H1 (cell line): Measurements from ENCODE around the gene CELF4. TPM values are rescaled to one million over a fixed set of nuclear protein-coding genes. Genes with fewer than 3 reads are reported as not detected.
A peak's percentile ranks its signal among the peaks of the same experiment; 100 is the strongest.

Experiments used
- CTCF ChIA-PET: fragments of 300-600 bp; sonication (Branson Sonifier 250); formaldehyde crosslinking; loops from one replicate; lab custom pipeline; 2021; ENCODE audit not compliant: partially characterized antibody; lab: Charles Lee
- POLR2A ChIA-PET: fragments of 300-600 bp; sonication (Branson Sonifier 250); formaldehyde crosslinking; loops from one replicate; lab custom pipeline; 2021; ENCODE audit warnings: inconsistent platforms; ENCODE audit not compliant: partially characterized antibody; lab: Charles Lee
- DNase-seq, 2 experiments: peaks; one replicate each; pipeline versions ENCODE4 v3.0.0 to v3.0.0-alpha.2; 2010 to 2022; ENCODE audit warnings: low spot score in 2 of 2, low read depth in 1 of 2, mixed read lengths in 1 of 2
- FAIRE-seq: peaks from 2 replicates; lab custom pipeline; 2011; peaks lifted over from hg19 to GRCh38; lab: Jason Lieb, UNC
- H2AFZ ChIP-seq: 2 replicates; pipeline ENCODE4 v1.8.1; 2012; ENCODE audit warnings: low read length, inconsistent platforms
- H2AK5ac ChIP-seq: 2 replicates; pipeline ENCODE4 v1.6.1; 2013; ENCODE audit warnings: low read depth, low read length
- H2BK120ac ChIP-seq: replicated peaks from 2 replicates; pipeline ENCODE3; 2013; ENCODE audit warnings: low read depth, low read length, inconsistent platforms
- H2BK12ac ChIP-seq: 2 replicates; pipeline ENCODE4 v1.6.1; 2013; ENCODE audit warnings: low read depth, low read length
- H2BK15ac ChIP-seq: 2 replicates; pipeline ENCODE4 v1.6.1; 2013; ENCODE audit warnings: low read length
- H2BK20ac ChIP-seq: 2 replicates; pipeline ENCODE4 v1.6.1; 2013; ENCODE audit warnings: low read length
- H2BK5ac ChIP-seq: 2 replicates; pipeline ENCODE4 v1.6.1; 2013; ENCODE audit warnings: low read depth, low read length
- H3K14ac ChIP-seq: 2 replicates; pipeline ENCODE4 v1.6.1; 2013; ENCODE audit warnings: inconsistent platforms; ENCODE audit not compliant: insufficient read length
- H3K18ac ChIP-seq: 2 replicates; pipeline ENCODE4 v1.6.1; 2013; ENCODE audit warnings: low read length; ENCODE audit errors: extremely low read depth
- H3K23ac ChIP-seq: 2 replicates; pipeline ENCODE4 v1.6.1; 2013; ENCODE audit warnings: inconsistent platforms; ENCODE audit not compliant: insufficient read length
- H3K23me2 ChIP-seq: 2 replicates; pipeline ENCODE4 v1.6.1; 2013; ENCODE audit warnings: low read depth, low read length
- H3K27ac ChIP-seq: 2 replicates; pipeline ENCODE4 v1.6.1; 2011; ENCODE audit warnings: low read depth, low read length, inconsistent platforms
- H3K27me3 ChIP-seq, 4 experiments: replicated peaks in 1 of 4; 1 replicate in 1 of 4; 2 replicates in 3 of 4; pipeline versions ENCODE4 v1.6.1 to v1.8.1; 2011 to 2013; ENCODE audit warnings: low read length in 3 of 4, mild to moderate bottlenecking in 3 of 4, inconsistent platforms in 2 of 4, mixed read lengths in 2 of 4, moderate library complexity in 1 of 4; ENCODE audit not compliant: control insufficient read depth in 3 of 4, insufficient read depth in 3 of 4; ENCODE audit errors: extremely low read depth in 1 of 4
- H3K36me3 ChIP-seq, 4 experiments: 2 replicates each; pipeline versions ENCODE4 v1.6.1 to v1.8.1; 2011 to 2013; ENCODE audit warnings: mild to moderate bottlenecking in 4 of 4, low read length in 3 of 4, moderate library complexity in 2 of 4, control low read depth in 1 of 4, inconsistent platforms in 1 of 4; ENCODE audit not compliant: insufficient read depth in 4 of 4, control insufficient read depth in 2 of 4
- H3K4ac ChIP-seq: replicated peaks from 2 replicates; pipeline ENCODE3; 2013; ENCODE audit warnings: low read length, low read depth, mixed read lengths, inconsistent platforms; ENCODE audit not compliant: insufficient read length
- H3K4me1 ChIP-seq, 4 experiments: replicated peaks in 1 of 4; 1 replicate in 1 of 4; 2 replicates in 3 of 4; pipeline versions ENCODE4 v1.6.1 to v1.8.1; 2011 to 2013; ENCODE audit warnings: low read length in 3 of 4, inconsistent platforms in 2 of 4, mixed read lengths in 1 of 4; ENCODE audit not compliant: insufficient read depth in 4 of 4, control insufficient read depth in 3 of 4
- H3K4me2 ChIP-seq, 2 experiments: 2 replicates each; pipeline versions ENCODE4 v1.6.1 to v1.8.1; 2011 to 2013; ENCODE audit warnings: low read depth in 2 of 2, low read length in 2 of 2, control low read depth in 1 of 2, inconsistent platforms in 1 of 2, mild to moderate bottlenecking in 1 of 2; ENCODE audit not compliant: insufficient read depth in 1 of 2
- H3K4me3 ChIP-seq, 4 experiments: fragments of 200-600, 300-600 bp in 1 of 4; sonication (generic), shearing (Covaris generic), sonication (Bioruptor Twin) in 1 of 4; 2 replicates each; pipeline versions ENCODE4 v1.5.1 to v1.8.1; 2011 to 2016; ENCODE audit warnings: low read length in 4 of 4, low read depth in 3 of 4, control low read depth in 2 of 4, inconsistent platforms in 2 of 4, mild to moderate bottlenecking in 2 of 4, mixed read lengths in 1 of 4, moderate library complexity in 1 of 4; ENCODE audit not compliant: insufficient read depth in 2 of 4; ENCODE audit errors: extremely low read depth in 1 of 4
- H3K56ac ChIP-seq: replicated peaks from 2 replicates; pipeline ENCODE3; 2013; ENCODE audit warnings: low read depth, mild to moderate bottlenecking, mixed read lengths, low read length, inconsistent platforms; ENCODE audit not compliant: insufficient read length
- H3K79me1 ChIP-seq: 2 replicates; pipeline ENCODE4 v1.6.1; 2013; ENCODE audit warnings: low read depth, low read length, control low read depth
- H3K79me2 ChIP-seq, 2 experiments: 2 replicates each; pipeline versions ENCODE4 v1.6.1 to v1.8.1; 2012 to 2013; ENCODE audit warnings: low read length in 2 of 2, mild to moderate bottlenecking in 2 of 2, inconsistent platforms in 1 of 2; ENCODE audit not compliant: insufficient read depth in 2 of 2, control insufficient read depth in 1 of 2
- H3K9ac ChIP-seq, 4 experiments: replicated peaks in 1 of 4; 1 replicate in 1 of 4; 2 replicates in 3 of 4; pipeline versions ENCODE4 v1.6.1 to v1.8.1; 2011 to 2013; ENCODE audit warnings: low read depth in 3 of 4, low read length in 3 of 4, control low read depth in 2 of 4, mild to moderate bottlenecking in 2 of 4, moderate library complexity in 2 of 4, inconsistent platforms in 1 of 4; ENCODE audit errors: extremely low read depth in 1 of 4
- H3K9me3 ChIP-seq, 2 experiments: 2 replicates each; pipeline versions ENCODE4 v1.6.1 to v1.8.1; 2012 to 2013; ENCODE audit warnings: mild to moderate bottlenecking in 2 of 2, moderate library complexity in 2 of 2, control low read depth in 1 of 2, inconsistent platforms in 1 of 2, low read depth in 1 of 2, low read length in 1 of 2, mixed read lengths in 1 of 2; ENCODE audit not compliant: insufficient read depth in 2 of 2
- H4K20me1 ChIP-seq, 2 experiments: replicated peaks in 1 of 2; 2 replicates each; pipeline versions ENCODE3 to v1.8.1; 2011 to 2013; ENCODE audit warnings: inconsistent platforms in 2 of 2, low read length in 2 of 2, mild to moderate bottlenecking in 1 of 2; ENCODE audit not compliant: insufficient read depth in 2 of 2, control insufficient read depth in 1 of 2
- H4K5ac ChIP-seq: 2 replicates; pipeline ENCODE4 v1.6.1; 2013; ENCODE audit warnings: low read length, low read depth, mixed read lengths, inconsistent platforms; ENCODE audit not compliant: insufficient read length
- H4K8ac ChIP-seq: 2 replicates; pipeline ENCODE4 v1.8.0; 2013; ENCODE audit warnings: mild to moderate bottlenecking, moderate library complexity, low read length, inconsistent platforms; ENCODE audit not compliant: insufficient read depth; ENCODE audit errors: extremely low read depth
- H4K91ac ChIP-seq: replicated peaks from 2 replicates; pipeline ENCODE3; 2013; ENCODE audit warnings: low read length, mixed read lengths, inconsistent platforms; ENCODE audit not compliant: insufficient read length
- E2F6 ChIP-seq: IDR thresholded peaks from 2 replicates; pipeline ENCODE4 v1.6.1; 2012; ENCODE audit warnings: inconsistent platforms
- GTF2F1 ChIP-seq: IDR thresholded peaks from 2 replicates; pipeline ENCODE4 v1.6.1; 2012; ENCODE audit warnings: low read depth, low read length, improper control_type of control experiment, borderline replicate concordance
- TCF12 ChIP-seq: IDR thresholded peaks from 2 replicates; pipeline ENCODE4 v1.6.1; 2011; ENCODE audit warnings: low read depth, mild to moderate bottlenecking, low read length
- WGBS, 2 experiments: shearing (Covaris generic) in 1 of 2; methylation state at CpG; one replicate each; pipeline versions ENCODE4 v1.1.6 to v1.1.7; 2013 to 2015; ENCODE audit warnings: low lambda C conversion rate in 2 of 2, mixed read lengths in 2 of 2, inconsistent platforms in 1 of 2, low coverage in 1 of 2, missing lambda C conversion rate in 1 of 2; ENCODE audit not compliant: insufficient replicate concordance in 2 of 2, insufficient coverage in 1 of 2, insufficient read length in 1 of 2; ENCODE audit errors: extremely low coverage in 1 of 2, missing lambda C conversion rate in 1 of 2; 5-methylcytosine and 5-hydroxymethylcytosine counted together
- polyA plus RNA-seq, 7 experiments: library from polyadenylated mRNA; depleted of rRNA in 3 of 7; stranded (reverse) in 5 of 7; unstranded in 2 of 7; fragments of >200 nt in 5 of 7; fragments of 200-250 nt in 2 of 7; gene quantifications; 1 replicate in 5 of 7; 2 replicates in 1 of 7; 4 replicates in 1 of 7; pipeline versions ENCODE4 v1.2.1 to v1.2.3, GENCODE V29; 2011 to 2013; ENCODE audit warnings: missing spikeins in 2 of 7, mixed read lengths in 2 of 7
- total RNA-seq: library from RNA; stranded (reverse); fragmentation: NEBNext Ultra II Directional; extraction: Animal tissue kit (Norgen Biotek cat#: 25700); gene quantifications from 2 replicates; pipeline ENCODE4 v1.2.1, GENCODE V29; 2021

The CELF4 gene
- total and polyA plus RNA-seq, 2 of the 8 experiments (the other 6 are each of a cell fraction or from before 2014, with no cell fraction given), result 1.6 to 3.4 TPM

GRCh38 chr18:37335409-37335736 is 230.2 kb downstream of the CELF4 start:
- Histone ChIP-seq H3K4me3 (no peak overlapping the region), H2BK5ac (no peak overlapping the region), H2AK5ac (no peak overlapping the region), H3K27me3 (0 out of 7 replicates have a peak, but pooled peaks cover 0 to 5% (median 0%) of the 10 kb centered on the region in 4 experiments), H3K56ac (no peak overlapping the region), H3K79me2 (no peaks in the 10 kb centered on the region), H3K79me1 (no peaks in the 10 kb centered on the region), H4K91ac (peak overlapping the region; percentile 94), H3K23ac (no peak overlapping the region), H4K5ac (no peak overlapping the region), H3K18ac (no peak overlapping the region), H3K27ac (no peak overlapping the region), H2BK20ac (no peak overlapping the region), H2AFZ (no peak overlapping the region), H4K20me1 (no peaks in the 10 kb centered on the region), H2BK12ac (peak overlapping the region; percentile 6; the same call in 1 of the 2 replicates), H3K14ac (no peak overlapping the region), H3K23me2 (no peaks in the 10 kb centered on the region; the same call in 1 of the 2 replicates), H3K4me2 (no peak overlapping the region), H2BK15ac (peak overlapping the region; percentile 97; the same call in 1 of the 2 replicates), H3K4ac (no peak overlapping the region), H3K4me1 (peaks cover 0 to 4% (median 1%) of the 10 kb centered on the region in 4 experiments; a peak in 4 of 7 replicates), H3K36me3 (no peaks in the 10 kb centered on the region), H2BK120ac (no peak overlapping the region), H3K9ac (0 out of 7 replicates have a peak overlapping the region, but pooled peaks of 1 of the 4 experiments have one; percentile 27), H4K8ac (peak overlapping the region; percentile 2; the same call in 1 of the 2 replicates), H3K9me3 (no peaks in the 10 kb centered on the region)
- CTCF ChIA-PET, result interaction anchor here (0.7 to 8.5 kb wide), 19 partner anchors 8 to 402 kb away, joined by 3 to 111 read pairs (median 5); no protein-coding TSS in a partner anchor
- 89% methylated on average over 3 of the region's 3 CpGs; no CpG with 5 or more reads in 1 of the 2 experiments for WGBS, 2 experiments
- FAIRE-seq (no peak), DNase-seq (no peak)
- POLR2A ChIA-PET, result interaction anchor here (0.9 kb wide), 1 partner anchor 11 kb away, joined by 3 read pairs; no protein-coding TSS in a partner anchor
- TF ChIP-seq E2F6 (no peak), GTF2F1 (no peak), TCF12 (no peak)
